ENCODE results near the gene C1QBP. TPM values are rescaled to one million over a fixed set of nuclear protein-coding genes. Genes with fewer than 3 reads are reported as not detected.
"Not testable (repeated sequence)": the region's sequence is repeated elsewhere in the genome, so short reads cannot be mapped to it uniquely, and the experiment has no call there.

Gene C1QBP
- total RNA-seq, 1 donor from 2014 or later = 123 TPM

GRCh38 chr17:5431949-5432556, 6.9 kb downstream of the C1QBP start:
- DNase-seq = no peak

DNA sequence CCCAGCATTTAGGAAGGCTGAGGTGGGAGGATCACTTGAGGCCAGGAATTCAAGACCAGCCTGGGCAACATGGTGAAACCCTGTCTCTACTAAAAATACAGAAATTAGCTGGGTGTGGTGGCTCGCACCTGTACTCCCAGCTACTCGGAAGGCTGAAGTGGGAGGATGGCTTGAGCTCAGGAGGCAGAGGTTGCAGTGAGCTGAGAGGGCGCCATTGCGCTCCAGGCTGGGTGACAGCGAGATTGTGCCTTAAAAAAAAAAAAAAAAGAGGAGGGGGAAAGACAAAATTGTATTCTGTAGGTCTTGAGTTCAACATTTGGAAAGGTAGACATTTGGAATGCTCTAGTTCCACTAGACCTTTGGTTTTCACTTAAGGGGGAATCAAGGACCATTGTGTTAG, 7.7 kb downstream of the C1QBP start:
- not testable (repeated sequence) for DNase-seq

GRCh38 chr17:5430413-5430999, 8.4 kb downstream of the C1QBP start:
- no peak for DNase-seq

- no peak for DNase-seq
Observed at GRCh38 chr17:5429191-5429887, 9.6 kb downstream of the C1QBP start.

DNA sequence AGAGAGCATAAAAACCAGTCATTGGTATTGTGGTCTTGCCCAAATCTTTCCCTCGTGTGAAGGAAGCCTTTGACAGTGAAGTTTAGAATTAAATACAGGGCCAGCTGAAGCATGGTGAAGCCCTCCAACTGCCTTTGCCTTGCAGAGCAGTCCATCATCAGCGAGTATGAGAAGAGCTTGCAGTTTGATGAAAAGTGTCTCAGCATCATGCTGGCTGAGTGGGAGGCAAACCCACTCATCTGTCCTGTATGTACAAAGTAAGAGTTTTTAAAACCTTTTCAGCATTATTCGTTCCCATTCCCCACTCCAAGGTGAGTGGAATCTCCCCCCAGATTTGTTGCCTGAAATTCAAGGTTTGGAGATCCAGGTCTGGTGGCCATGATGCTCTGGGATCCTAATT, 13.1 kb downstream of the C1QBP start:
- no peak for DNase-seq

DNA sequence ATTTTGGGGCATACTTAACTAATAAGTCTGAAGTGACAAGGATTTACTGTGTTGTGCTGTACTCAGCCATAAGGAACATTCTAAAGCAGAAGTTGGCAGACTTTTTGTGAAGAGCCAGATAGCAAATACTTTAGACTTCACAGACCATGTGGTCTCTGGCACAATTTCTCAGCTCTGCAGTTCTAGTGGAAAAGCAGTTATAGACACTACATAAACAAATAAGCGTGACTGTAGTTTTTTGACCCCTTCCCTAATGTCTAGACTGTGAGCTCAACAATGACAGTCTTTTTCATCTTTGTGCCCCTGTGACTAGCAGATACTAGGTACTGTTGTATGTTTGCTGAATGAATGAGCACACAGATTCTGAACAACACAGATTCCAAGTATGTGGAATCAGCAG, 14.0 kb downstream of the C1QBP start:
- no peak for DNase-seq

- DNase-seq = no peak
Observed at GRCh38 chr17:5422505-5422904, 16.4 kb downstream of the C1QBP start.

- DNase-seq = peak; percentile 93
Observed at GRCh38 chr17:5419959-5420653, 18.8 kb downstream of the C1QBP start, which contains the start of gene RPAIN. Gene RPAIN (plus strand): TSS chr17:5420182. CDS start chr17:5420211, 29 bp downstream.

DNA sequence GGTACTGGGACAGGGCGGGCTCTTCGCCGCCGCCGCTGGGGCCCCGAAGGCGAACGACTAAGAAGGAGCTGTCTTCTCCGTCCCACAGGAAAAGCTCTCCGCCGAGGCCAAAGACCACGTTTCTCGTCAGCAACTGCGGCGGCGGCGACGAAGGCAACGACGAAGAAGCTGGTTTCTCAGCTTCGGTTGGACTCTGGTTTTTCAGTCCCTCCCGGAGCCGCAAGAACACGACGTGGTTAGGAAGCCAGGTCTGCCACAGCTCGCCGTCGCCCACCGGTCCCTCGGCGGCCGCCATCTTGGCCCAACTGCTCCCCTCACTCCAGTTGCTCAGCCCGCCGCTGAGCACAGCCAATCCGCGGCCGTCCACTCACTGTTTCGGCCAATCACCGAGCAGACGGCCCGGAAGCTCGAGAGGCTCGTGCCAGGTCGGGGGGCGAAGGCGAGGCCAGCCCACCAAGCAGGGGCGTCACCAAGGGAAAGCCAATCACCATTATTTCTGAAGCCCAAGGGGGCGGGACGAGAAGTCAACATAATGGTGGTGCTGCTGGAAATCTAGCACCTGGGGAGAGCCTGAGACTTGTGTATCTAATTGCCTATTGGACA, 19.5 kb downstream of the C1QBP start, which contains the start of gene NUP88:
TSS of gene NUP88 (minus strand) at position 307 of the 603 bp plus-strand sequence. CDS start at position 295, 12 bp downstream.
- DNase-seq = peak; percentile 97

GRCh38 chr17:5418858-5419355, 20.0 kb downstream of the C1QBP start:
- no peak for DNase-seq

GRCh38 chr17:5416901-5417300, 22.1 kb downstream of the C1QBP start:
- no peak for DNase-seq

DNA sequence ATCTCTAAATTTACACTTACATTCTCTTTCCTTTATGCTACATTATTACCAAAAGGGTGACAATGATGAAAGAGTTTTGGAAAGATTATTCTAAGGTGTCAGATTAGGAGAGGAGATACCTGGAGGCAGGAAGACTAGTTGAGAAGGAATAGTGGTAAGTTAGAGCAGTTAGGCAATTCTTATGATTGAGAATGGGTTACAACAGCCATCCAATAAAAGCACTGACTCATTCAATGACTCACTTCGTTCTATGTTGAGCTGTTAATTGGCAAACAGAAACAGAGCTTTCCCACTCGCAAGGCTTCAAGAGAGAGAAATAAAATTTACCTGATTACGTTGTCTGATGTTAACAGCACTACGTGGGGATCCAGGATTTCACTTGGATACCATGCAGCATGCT, 25.3 kb downstream of the C1QBP start:
- no peak for DNase-seq

GRCh38 chr17:5410594-5411272, 28.2 kb downstream of the C1QBP start:
- no peak for DNase-seq

- DNase-seq = no peak
Observed at GRCh38 chr17:5408186-5408585, 30.8 kb downstream of the C1QBP start.

DNA sequence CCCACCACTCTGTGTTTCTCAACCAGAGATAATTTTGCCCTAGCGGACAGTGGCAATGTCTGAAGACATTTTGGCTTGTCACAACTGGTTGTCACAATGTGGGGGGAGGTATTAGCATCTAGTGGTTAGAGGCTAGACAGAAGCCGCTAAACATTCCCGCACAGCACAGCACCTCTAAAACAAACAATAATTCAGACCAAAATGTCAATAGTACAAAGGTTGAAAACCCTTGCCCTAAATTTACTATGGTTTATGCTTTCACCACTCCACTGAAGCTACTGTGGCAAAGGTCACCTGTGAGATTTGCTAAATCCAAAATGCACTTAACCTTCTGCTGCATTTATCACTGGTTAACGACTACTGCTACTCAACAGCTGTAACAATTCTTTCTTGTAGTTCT, 33.6 kb downstream of the C1QBP start:
- DNase-seq = no peak

- no peak for DNase-seq
Observed at GRCh38 chr17:5399767-5400166, 39.2 kb downstream of the C1QBP start.

DNA sequence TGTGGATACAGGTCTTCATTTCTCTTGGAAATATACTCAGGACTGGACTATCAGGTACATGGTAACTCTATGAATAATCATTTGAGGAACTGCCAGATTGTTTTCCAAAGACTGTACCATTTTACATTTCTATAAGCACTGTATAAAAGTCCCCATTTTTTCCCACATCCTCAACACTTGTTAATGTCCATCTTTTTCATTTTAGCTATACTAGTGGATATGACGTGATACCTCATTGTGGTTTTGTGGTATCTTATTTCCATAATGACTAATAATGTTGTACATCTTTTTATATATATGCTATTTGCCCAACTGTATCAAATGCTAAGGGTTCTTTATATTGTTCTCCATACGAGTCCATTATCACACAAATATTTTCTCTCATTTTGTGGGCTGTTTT, 42.3 kb downstream of the C1QBP start:
- DNase-seq = no peak

GRCh38 chr17:5391678-5392077, 47.3 kb downstream of the C1QBP start:
- no peak for DNase-seq

Measured in occipital lobe (tissue), 2 donors.